Measurements from ENCODE around the gene GRIA2. TPM values are rescaled to one million over a fixed set of nuclear protein-coding genes. Genes with fewer than 3 reads are reported as not detected.

GRIA2 gene
- total RNA-seq, result not detected in 2 replicates

DNA sequence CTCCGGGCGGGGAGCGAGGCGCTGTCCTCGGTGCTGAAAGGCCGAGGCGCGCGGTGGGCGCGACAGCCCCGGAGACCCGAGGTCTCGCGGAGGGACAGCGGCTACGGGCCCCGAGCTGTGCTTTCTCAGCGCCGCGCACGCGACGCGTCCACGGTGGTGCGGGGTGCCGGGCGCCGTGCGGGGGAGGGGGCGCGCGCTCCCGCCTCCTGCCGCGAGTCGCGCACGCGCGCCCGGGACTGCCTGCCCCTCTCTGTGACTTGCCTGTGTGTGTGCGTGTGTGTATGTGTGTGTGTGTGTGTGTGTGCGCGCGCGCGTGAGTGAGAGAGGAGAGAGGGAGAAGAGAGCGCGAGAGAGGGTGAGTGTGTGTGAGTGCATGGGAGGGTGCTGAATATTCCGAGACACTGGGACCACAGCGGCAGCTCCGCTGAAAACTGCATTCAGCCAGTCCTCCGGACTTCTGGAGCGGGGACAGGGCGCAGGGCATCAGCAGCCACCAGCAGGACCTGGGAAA, at the start of gene GRIA2:
TSS of gene GRIA2 (plus strand) at position 358 of the 511 bp plus-strand sequence. CDS start 315 bp downstream, outside the sequence.

Small RNA genes within 50 kb of the gene (small RNA-seq; reads per million reads assigned to genes)
- not detected for gene RNU6-582P

Other genes with a start within 250 kb of the GRIA2 start
- 50.8 and 73.7 TPM in 2 replicates for gene PDGFC, start 248.9 kb upstream of the GRIA2 start, total RNA-seq
- 9.4 and 11.7 TPM in 2 replicates for gene GLRB, start 144.6 kb upstream of the GRIA2 start, total RNA-seq